ENCODE results near the gene TMPRSS13.

TMPRSS13 gene

GRCh38 chr11:117961896-117962295 lies 32.7 kb upstream of the TMPRSS13 start:
- no peak for TF ChIP-seq CTCF (IDR thresholded peaks at IDR 0.05; ENCODE audit: low read depth, low read length, missing control alignments)
- no peak overlapping the region for H3K4me3 ChIP-seq (replicated peaks; ENCODE audit: low read depth, low read length)
- DNase-seq (ENCODE audit: extremely low read depth, low read depth): no peak

GRCh38 chr11:117960406-117960805 lies 31.2 kb upstream of the TMPRSS13 start:
- DNase-seq (ENCODE audit: extremely low read depth, low read depth): no peak
- TF ChIP-seq CTCF (IDR thresholded peaks at IDR 0.05; ENCODE audit: low read depth, low read length, missing control alignments): no peak
- no peak overlapping the region for H3K4me3 ChIP-seq (replicated peaks; ENCODE audit: low read depth, low read length)

- TF ChIP-seq CTCF (IDR thresholded peaks at IDR 0.05; ENCODE audit: low read depth, low read length, missing control alignments): no peak
- no peak for DNase-seq (ENCODE audit: extremely low read depth, low read depth)
- no peak overlapping the region for H3K4me3 ChIP-seq (replicated peaks; ENCODE audit: low read depth, low read length)
Observed at GRCh38 chr11:117959438-117960149, 30.4 kb upstream of the TMPRSS13 start.

- no peak for DNase-seq (ENCODE audit: extremely low read depth, low read depth)
- TF ChIP-seq CTCF (IDR thresholded peaks at IDR 0.05; ENCODE audit: low read depth, low read length, missing control alignments): no peak
- H3K4me3 ChIP-seq (replicated peaks; ENCODE audit: low read depth, low read length): no peak overlapping the region
Observed at GRCh38 chr11:117958949-117959348, 29.7 kb upstream of the TMPRSS13 start.

GRCh38 chr11:117953024-117953671 lies 23.9 kb upstream of the TMPRSS13 start:
- no peak overlapping the region for H3K4me3 ChIP-seq (replicated peaks; ENCODE audit: low read depth, low read length)
- no peak for TF ChIP-seq CTCF (IDR thresholded peaks at IDR 0.05; ENCODE audit: low read depth, low read length, missing control alignments)
- DNase-seq (ENCODE audit: extremely low read depth, low read depth): no peak

GRCh38 chr11:117950993-117951961 lies 22.1 kb upstream of the TMPRSS13 start:
- TF ChIP-seq CTCF (IDR thresholded peaks at IDR 0.05; ENCODE audit: low read depth, low read length, missing control alignments): no peak
- DNase-seq (ENCODE audit: extremely low read depth, low read depth): no peak

More at GRCh38 chr11:117950993-117951961, 22.1 kb upstream of the TMPRSS13 start:
- H3K4me3 ChIP-seq (replicated peaks; ENCODE audit: low read depth, low read length): no peak overlapping the region
